ENCODE measurements around the gene LY6G5C.

- TF ChIP-seq CTCF (conservative IDR thresholded peaks at IDR 0.05) (no peak), ZFX (IDR thresholded peaks at IDR 0.05) (no peak)
Measured at GRCh38 chr6:31692353-31692752, 11.5 kb upstream of the LY6G5C start.
